Right cardiac atrium (tissue), 5 donors: ENCODE data around the gene ZNF664. TPM values are rescaled to one million over a fixed set of nuclear protein-coding genes. Genes with fewer than 3 reads are reported as not detected.

Experiments used
- ATAC-seq, 2 donors: fragments of 200-7000 bp; cut with Tn5 transposase; one replicate each; pipeline versions ENCODE4 v1.8.0 to v1.9.1; 2020; ENCODE audit warnings: moderate library complexity in 2 of 2, mild to moderate bottlenecking in 1 of 2
- DNase-seq, 3 donors: peaks; one replicate each; pipeline ENCODE4 v3.0.0-alpha.2; 2020
- H3K27ac ChIP-seq: one replicate; pipeline ENCODE4 v1.5.1; 2013; ENCODE audit warnings: mild to moderate bottlenecking, low read length, control low read depth, moderate library complexity
- H3K27me3 ChIP-seq: one replicate; pipeline ENCODE4 v1.6.1; 2013; ENCODE audit not compliant: control insufficient read depth, insufficient read depth
- H3K4me1 ChIP-seq: one replicate; pipeline ENCODE4 v1.6.1; 2013; ENCODE audit warnings: low read length; ENCODE audit not compliant: control insufficient read depth, insufficient read depth
- H3K4me3 ChIP-seq: one replicate; pipeline ENCODE4 v1.5.1; 2013; ENCODE audit warnings: low read length, control low read depth
- H3K9me3 ChIP-seq: one replicate; pipeline ENCODE4 v1.6.1; 2013; ENCODE audit warnings: low read length; ENCODE audit not compliant: control insufficient read depth
- WGBS: extraction: QIAGEN DNeasy Blood & Tissue Kit; methylation state at CpG from one replicate; pipeline ENCODE4 v1.1.7; 2013; 5-methylcytosine and 5-hydroxymethylcytosine counted together
- intact Hi-C, 4 donors: fragments of 100-400 bp; cut with DNase I; formaldehyde crosslinking; loops; one replicate each; pipeline versions ENCODE4 v1.11.0 to v1.14.0; 2022 to 2023
- polyA plus RNA-seq: library from polyadenylated mRNA; stranded (reverse); fragments of 200-250 nt; gene quantifications from one replicate; pipeline ENCODE4 v1.2.3, GENCODE V29; 2013
- total RNA-seq, 4 donors: library from RNA; stranded (reverse); fragmentation: NEBNext Ultra II Directional; extraction: Animal tissue kit (Norgen Biotek cat#: 25700); gene quantifications; one replicate each; pipeline ENCODE4 v1.2.1, GENCODE V29; 2021
- donor health status: healthy with polysubstance abuse.
- donor health status: DM: no; HTN: yes; CAD: no.
- donor health status: DM: no; HTN: no; CAD: no.
- donor health status: DM: no; HTN: yes; CAD: no; lungs with severe emphysema.
- donor health status: DM: yes; HTN: yes; CAD: no.

ZNF664 gene
- total and polyA plus RNA-seq, 5 donors = 50.2 to 80.6 (median 76.3) TPM

DNA sequence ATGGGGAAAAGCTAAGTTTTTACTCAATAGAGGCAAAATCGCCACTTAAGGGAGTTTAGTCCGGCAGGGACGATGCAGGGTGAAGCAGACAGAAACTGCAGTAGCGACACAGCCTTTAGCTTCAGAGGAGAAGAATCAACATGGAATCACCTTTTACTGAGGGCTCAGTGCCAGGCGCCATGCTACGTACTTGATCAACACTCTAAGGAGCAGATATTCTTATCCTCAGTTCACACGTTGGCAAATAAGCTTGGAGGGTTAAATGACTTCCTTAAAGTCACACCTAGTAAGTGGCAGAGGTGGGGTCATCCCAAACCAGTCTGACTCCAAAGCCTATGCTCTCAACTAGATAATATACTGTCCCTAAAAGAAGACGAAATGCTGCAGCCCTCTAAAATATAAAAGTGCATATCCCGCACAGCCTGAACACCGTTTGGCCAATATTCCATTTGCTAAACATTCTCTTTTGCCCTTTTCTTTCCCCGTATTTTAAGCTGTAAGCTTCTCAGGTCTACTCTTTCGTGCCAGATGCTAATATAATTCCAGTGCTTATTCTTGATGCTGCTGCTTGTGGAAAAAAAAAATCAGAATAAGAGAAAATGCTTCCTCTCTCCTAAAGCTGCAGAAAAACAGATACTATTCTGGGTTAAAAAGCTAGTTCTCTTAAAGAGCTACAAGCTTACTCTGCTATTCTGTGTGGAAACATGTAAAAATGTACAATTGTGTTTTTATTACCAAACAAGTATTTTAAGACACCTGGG lies 11.2 kb upstream of the ZNF664 start:
- DNase-seq (no peak), ATAC-seq (no peak)
- no peak overlapping the region for H3K4me3 ChIP-seq
- H3K9me3 ChIP-seq = no peaks in the 10 kb centered on the region
- no peaks in the 10 kb centered on the region for H3K27me3 ChIP-seq
- 65% methylated on average over 12 of the region's 12 CpGs for WGBS
- H3K27ac ChIP-seq = no peak overlapping the region
- intact Hi-C loops = no loop called here
- H3K4me1 ChIP-seq = peaks cover 7% of the 10 kb centered on the region

DNA sequence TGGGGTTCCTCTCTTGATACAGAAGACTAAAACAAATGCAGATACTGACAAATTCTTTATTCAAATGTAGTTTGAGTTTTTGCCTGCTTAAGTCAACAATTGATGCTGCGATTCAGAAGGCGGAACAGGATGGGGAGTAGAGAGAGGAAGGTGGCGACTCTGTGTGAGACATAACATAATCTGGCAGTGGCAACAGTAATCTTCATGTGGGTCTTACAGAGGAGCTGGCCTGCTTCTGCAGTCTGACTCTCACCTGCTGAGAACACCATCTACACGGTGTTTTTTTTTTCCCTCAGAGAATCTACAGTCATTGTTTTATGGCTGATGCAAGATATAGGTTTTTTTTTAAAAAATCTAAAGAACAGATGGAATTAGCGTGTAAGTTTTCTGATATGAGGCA lies 10.5 kb upstream of the ZNF664 start:
- no peak for DNase-seq
- intact Hi-C loops = no loop called here
- 68% methylated on average over 5 of the region's 5 CpGs for WGBS
- H3K4me1 ChIP-seq = peaks cover 9% of the 10 kb centered on the region
- no peak for ATAC-seq
- no peaks in the 10 kb centered on the region for H3K27me3 ChIP-seq
- H3K4me3 ChIP-seq = no peak overlapping the region
- H3K27ac ChIP-seq = no peak overlapping the region
- no peaks in the 10 kb centered on the region for H3K9me3 ChIP-seq

DNA sequence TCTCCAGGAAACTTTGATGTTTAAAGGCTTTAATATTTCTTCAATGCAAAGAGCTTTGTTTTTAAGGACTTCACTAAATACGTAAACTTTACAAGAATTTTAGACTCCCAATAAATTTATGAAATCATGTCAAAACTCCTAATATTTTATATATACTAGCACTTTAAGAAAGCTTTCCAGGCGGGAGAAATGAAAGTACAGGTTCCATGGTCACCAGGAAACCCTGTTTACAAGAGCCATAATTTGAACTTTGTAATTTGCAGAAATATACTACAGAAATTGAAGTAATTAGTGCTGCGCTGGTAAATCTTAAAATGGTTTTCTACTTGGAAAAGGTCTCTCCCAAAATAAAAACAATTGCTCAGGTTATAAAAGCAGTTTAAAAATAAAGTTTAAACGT lies 9.2 kb upstream of the ZNF664 start:
- H3K4me1 ChIP-seq = peaks cover 9% of the 10 kb centered on the region
- H3K9me3 ChIP-seq = no peaks in the 10 kb centered on the region
- no peak overlapping the region for H3K27ac ChIP-seq
- intact Hi-C loops = no loop called here
- no peak overlapping the region for H3K4me3 ChIP-seq
- no peak for ATAC-seq
- 96% methylated on average over 4 of the region's 4 CpGs for WGBS
- no peaks in the 10 kb centered on the region for H3K27me3 ChIP-seq
- no peak for DNase-seq

DNA sequence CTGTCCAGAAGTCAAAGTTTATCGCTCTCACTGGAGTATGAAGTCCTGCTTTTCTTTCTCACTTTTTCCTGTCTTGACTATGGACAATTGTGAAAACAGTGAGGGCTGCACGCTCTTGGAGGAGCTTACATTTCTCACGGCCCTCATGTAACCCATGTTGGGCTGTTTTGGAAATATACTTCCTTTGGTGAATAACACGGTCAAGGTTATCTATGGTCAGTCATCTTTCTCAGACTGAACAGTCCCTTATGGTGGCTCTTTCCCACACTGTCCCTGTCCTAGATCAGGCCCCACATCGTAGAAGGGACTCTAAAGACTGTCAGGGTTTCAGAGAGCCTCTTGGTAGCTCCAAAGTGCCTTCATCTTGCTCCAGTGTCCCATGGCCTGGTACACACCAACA lies 7.6 kb upstream of the ZNF664 start:
- DNase-seq = no peak
- Histone ChIP-seq H3K9me3 (no peaks in the 10 kb centered on the region), H3K27me3 (no peaks in the 10 kb centered on the region), H3K4me1 (peaks cover 9% of the 10 kb centered on the region), H3K4me3 (no peak overlapping the region), H3K27ac (peak overlapping the region; percentile 3)
- no peak for ATAC-seq
- intact Hi-C loops = no loop called here
- 54% methylated on average over 5 of the region's 5 CpGs for whole genome bisulfite sequencing

DNA sequence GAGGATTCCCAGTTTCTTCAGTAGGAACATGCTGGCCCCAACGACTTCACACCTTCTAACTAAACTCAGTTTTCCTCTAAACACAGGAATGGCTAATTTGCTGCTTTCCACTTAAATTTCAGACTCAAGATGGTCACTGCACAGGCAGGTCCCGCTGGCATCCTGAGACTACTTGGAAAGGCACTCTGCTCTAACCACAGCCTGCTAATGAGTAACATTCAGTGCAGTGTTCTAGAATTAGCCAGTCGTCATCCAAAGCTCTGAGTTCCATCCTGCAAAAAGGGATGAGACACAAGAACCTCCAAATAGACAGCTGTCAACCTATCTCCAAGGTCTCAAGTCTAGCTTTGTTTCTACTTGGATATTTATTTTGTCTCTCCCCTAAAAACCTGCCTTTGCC lies 6.4 kb upstream of the ZNF664 start:
- DNase-seq = no peak
- 82% methylated on average over 3 of the region's 3 CpGs for WGBS
- intact Hi-C loops = no loop called here
- no peak overlapping the region for H3K27ac ChIP-seq
- H3K27me3 ChIP-seq = no peaks in the 10 kb centered on the region
- H3K4me3 ChIP-seq = no peak overlapping the region
- H3K9me3 ChIP-seq = no peaks in the 10 kb centered on the region
- H3K4me1 ChIP-seq = peaks cover 8% of the 10 kb centered on the region
- no peak for ATAC-seq

DNA sequence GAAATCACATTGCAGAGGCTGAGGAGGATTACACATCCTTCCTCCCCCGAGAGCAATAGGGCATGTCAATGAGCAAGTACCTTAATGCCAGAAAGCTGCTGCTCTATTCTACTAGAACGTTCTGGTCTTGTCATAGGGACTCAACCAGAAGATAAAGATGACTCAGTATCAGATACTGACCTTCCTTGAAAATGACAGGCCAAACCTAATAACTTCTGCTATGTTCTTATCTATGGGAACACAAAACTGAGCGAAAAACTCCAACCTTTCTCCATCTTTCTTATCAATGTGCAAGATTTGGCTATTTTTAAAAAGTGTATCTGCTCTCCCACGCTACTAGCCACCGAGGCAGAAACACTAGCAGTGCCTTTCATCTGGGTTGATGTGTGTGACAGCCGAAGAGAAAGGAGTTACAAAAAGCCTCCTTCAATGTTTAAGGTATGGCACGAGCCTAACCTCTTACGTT lies 5.9 kb upstream of the ZNF664 start:
- intact Hi-C loops = no loop called here
- Histone ChIP-seq H3K4me3 (no peak overlapping the region), H3K27me3 (no peaks in the 10 kb centered on the region), H3K9me3 (no peaks in the 10 kb centered on the region), H3K27ac (no peak overlapping the region), H3K4me1 (peaks cover 5% of the 10 kb centered on the region)
- WGBS = 78% methylated on average over 8 of the region's 8 CpGs
- DNase-seq (no peak), ATAC-seq (peak in 1 of 2 donors; percentile 10)

DNA sequence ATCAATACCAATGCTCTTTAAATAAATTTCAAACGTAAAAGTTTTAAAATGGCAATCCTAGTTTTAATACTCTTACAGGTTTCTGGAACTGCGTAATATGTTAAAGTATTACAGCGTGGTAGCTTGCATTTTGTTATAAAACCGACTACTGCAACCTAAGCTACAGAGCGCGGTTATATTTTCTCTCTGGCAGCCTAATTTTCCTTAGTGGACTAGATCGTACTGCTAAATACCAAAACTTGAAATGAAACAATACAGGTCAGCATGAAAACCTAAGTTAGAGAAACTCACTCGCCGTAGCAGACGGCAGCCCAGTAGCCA lies 1.6 kb upstream of the ZNF664 start:
- 30% methylated on average over 10 of the region's 10 CpGs for WGBS
- intact Hi-C loops = no loop called here
- H3K4me3 ChIP-seq = peak overlapping the region; percentile 97
- no peaks in the 10 kb centered on the region for H3K27me3 ChIP-seq
- peak overlapping the region; percentile 71 for H3K27ac ChIP-seq
- no peak for ATAC-seq
- no peaks in the 10 kb centered on the region for H3K9me3 ChIP-seq
- peaks cover 7% of the 10 kb centered on the region for H3K4me1 ChIP-seq
- DNase-seq = no peak

DNA sequence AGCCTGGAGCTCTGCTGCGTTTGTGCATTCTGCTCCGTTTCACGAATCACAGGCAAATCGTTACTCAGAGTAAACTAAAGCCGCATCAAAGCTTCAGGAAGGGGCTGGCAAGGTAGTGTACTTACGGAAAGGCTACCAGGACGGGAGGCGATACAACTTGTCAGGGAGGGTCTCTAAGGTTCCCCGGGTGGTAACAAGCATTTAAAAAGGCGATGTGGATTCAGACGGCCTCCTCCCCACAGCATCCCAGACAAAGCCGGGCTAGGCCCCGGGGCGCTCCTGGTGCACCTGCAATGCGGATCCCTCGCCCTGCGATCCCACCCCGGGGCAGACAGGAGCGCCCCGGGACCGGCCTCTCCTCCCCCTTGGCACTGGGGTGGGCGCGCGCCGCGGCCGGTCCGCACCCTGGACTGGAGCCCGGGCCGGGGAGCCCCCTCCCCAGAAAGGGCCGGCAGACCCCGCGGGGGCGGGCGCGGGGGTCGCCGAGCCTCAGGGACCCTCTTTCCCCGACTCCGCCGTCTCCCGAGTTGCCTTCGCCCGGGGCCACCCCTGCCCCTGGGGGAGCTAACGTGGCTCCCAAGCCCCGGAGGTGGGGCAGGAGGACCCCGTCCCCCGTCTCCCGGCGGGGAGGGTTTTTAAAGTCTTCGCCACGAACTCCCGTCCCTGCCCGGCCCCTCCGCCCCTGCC lies 1.1 kb upstream of the ZNF664 start:
- intact Hi-C loops = no loop called here
- ATAC-seq = peak; percentile 8 to 10
- peak in 2 of 3 donors; percentile 30 to 70 for DNase-seq
- Histone ChIP-seq H3K27ac (peak overlapping the region; percentile 71), H3K9me3 (no peaks in the 10 kb centered on the region), H3K4me1 (peaks cover 2% of the 10 kb centered on the region), H3K27me3 (no peaks in the 10 kb centered on the region), H3K4me3 (peak overlapping the region; percentile 97)
- 1% methylated on average over 55 of the region's 55 CpGs for WGBS

DNA sequence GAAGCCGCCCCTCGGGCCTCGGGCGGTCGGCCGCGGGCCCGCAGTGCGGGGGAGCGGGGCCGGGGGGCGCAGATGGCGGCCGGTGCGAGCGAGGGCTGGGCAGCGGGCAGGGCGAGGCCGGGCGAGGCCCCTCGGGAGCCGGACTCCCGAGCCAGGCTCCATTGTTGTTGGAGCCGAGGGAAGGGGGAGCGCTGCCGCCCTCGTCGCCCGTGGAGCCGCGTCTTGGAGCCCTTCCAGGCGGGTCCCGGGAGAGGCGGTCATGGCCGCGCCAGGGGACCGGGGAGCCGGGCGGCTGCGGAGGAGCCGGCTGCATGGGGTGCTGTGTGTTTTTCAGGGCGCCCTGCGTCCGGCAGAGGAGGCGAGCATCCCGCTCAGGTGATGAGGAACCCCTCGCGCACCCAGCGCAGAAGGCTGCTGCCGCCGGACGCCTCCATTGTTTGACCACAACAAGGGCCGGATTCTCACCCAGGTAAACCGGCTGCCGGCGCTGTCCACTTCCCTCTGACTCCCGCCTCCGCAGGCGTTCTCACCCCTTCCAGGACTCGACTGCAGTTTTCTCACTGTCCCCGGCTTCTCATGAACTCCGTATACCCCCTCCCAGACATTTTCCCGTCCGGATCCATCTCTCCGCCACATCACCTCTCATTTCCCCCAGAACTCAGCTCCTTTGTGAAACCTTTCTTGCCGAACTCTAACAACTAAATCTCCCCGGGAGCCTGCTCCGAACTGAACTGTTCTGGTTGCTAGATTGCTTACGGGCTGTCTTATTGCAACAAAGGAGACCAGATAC lies 732 bp downstream of the ZNF664 start:
- intact Hi-C loops = no loop called here
- WGBS = 1% methylated on average over 69 of the region's 69 CpGs
- DNase-seq = peak; percentile 59 to 85 (median 81)
- Histone ChIP-seq H3K9me3 (no peaks in the 10 kb centered on the region), H3K4me1 (peaks cover 2% of the 10 kb centered on the region), H3K27me3 (no peaks in the 10 kb centered on the region), H3K27ac (peak overlapping the region; percentile 77), H3K4me3 (peak overlapping the region; percentile 97)
- ATAC-seq = peak; percentile 4 to 12

DNA sequence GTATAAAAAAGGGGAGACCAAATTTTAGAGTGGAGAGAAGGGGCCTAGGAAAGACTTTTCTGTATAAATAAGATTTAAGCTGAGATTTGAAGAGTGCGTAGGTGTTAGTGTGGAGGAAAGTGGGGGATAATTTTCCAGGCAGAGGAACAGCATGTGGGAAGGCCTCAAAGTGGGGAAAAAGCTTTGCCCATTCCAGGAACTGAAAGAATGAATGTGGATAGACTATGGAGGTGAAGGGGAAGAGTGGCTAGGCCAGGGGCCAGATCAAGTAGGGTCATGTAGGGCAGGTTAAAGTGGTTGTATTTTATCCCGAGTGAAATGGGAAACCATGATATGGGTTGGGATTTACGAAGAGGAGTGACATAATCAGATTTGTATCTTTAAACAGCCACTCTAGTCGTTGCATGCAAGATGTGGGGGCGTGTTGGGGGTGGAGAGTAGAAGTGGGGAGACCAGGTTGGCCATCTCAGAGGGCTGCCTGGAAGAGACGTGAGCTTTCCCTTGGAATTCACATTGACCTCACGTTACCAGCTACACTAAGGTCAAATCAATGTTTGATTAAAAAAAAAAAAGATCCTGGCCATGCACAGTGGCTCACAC lies 3.3 kb downstream of the ZNF664 start:
- ATAC-seq (no peak), DNase-seq (no peak)
- Histone ChIP-seq H3K27me3 (no peaks in the 10 kb centered on the region), H3K27ac (no peak overlapping the region), H3K4me3 (no peak overlapping the region), H3K4me1 (peaks cover 2% of the 10 kb centered on the region), H3K9me3 (no peaks in the 10 kb centered on the region)
- intact Hi-C loops = no loop called here
- 89% methylated on average over 7 of the region's 7 CpGs for WGBS

DNA sequence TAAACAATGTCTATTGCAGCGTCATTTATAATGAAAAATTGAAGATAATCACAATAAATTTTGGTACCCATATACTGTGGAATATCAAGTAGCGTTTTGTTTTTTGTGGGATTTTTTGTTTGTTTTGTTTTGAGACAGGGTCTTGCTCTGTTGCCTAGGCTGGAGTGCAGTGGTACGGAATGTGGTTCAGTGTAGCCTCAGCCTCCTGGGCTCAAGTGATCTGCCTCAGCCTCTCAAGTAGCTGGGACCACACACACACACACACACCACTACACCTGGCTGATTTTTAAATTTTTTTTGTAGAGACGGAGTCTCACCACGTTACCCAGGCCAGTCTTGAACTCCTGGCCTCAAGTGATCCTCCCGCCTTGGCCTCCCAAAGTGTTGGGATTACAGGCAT lies 6.6 kb downstream of the ZNF664 start:
- DNase-seq (no peak), ATAC-seq (no peak)
- Histone ChIP-seq H3K27ac (no peak overlapping the region), H3K9me3 (no peaks in the 10 kb centered on the region), H3K27me3 (no peaks in the 10 kb centered on the region), H3K4me3 (no peak overlapping the region), H3K4me1 (peaks cover 8% of the 10 kb centered on the region)
- 95% methylated on average over 6 of the region's 6 CpGs for whole genome bisulfite sequencing
- intact Hi-C loops = no loop called here
